ENCODE data around the gene FRMPD2.

GRCh38 chr10:48282829-48283228, 8.3 kb upstream of the FRMPD2 start:
- TF ChIP-seq CTCF (IDR thresholded peaks at IDR 0.05), result no peak
- TF ChIP-seq POLR2AphosphoS5 (IDR thresholded peaks at IDR 0.05), result no peak

Measured in sigmoid colon (tissue), 4 donors.